Epithelial cell of umbilical artery (primary cell): Measurements from ENCODE around the gene TBPL1. TPM values are rescaled to one million over a fixed set of nuclear protein-coding genes. Genes with fewer than 3 reads are reported as not detected.

Source experiments
- total RNA-seq: library from RNA; depleted of rRNA; stranded (reverse); fragments of >200 nt; gene quantifications from 2 replicates; pipeline ENCODE4 v1.2.3, GENCODE V29; 2014

Gene TBPL1
- 23.1 and 34.7 TPM in 2 replicates for total RNA-seq

GRCh38 chr6:133952815-133953633 is at the start of gene TBPL1:
Gene TBPL1 (plus strand): TSS chr6:133953224. CDS start chr6:133980126, 26,902 bp downstream.

Other genes starting within 250 kb of the TBPL1 start
- gene TCF21, start 64.1 kb upstream of the TBPL1 start, total RNA-seq, result under 0.01 and 0.15 TPM in 2 replicates
- gene SLC2A12, start 99.4 kb downstream of the TBPL1 start, total RNA-seq, result under 0.01 and 0.46 TPM in 2 replicates